Thoracic aorta endothelial cell (primary cell): ENCODE data around the gene GOLGA8N. TPM values are rescaled to one million over a fixed set of nuclear protein-coding genes. Genes with fewer than 3 reads are reported as not detected.

Experiments
- small RNA-seq: library from RNA; depleted of rRNA; stranded (forward); fragments of <200 nt; gene quantifications from one replicate; pipeline ENCODE3, GENCODE V24; 2012
- total RNA-seq: library from RNA; depleted of rRNA; stranded (reverse); fragments of >200 nt; gene quantifications from 2 replicates; pipeline ENCODE4 v1.2.3, GENCODE V29; 2012

GOLGA8N gene
- total RNA-seq = 1.9 and 3.0 TPM in 2 replicates

GRCh38 chr15:32593151-32593550 is at the start of gene GOLGA8N:
Gene GOLGA8N (plus strand): TSS chr15:32593456.

GRCh38 chr15:32615051-32615870 is 22.0 kb downstream of the GOLGA8N start, which contains the start of gene ARHGAP11A:
Gene ARHGAP11A (plus strand): TSS chr15:32615504. CDS start chr15:32616212, 708 bp downstream.

GRCh38 chr15:32641517-32642059 is 48.3 kb downstream of the GOLGA8N start, which contains the start of gene SCG5:
Gene SCG5 (plus strand): TSS chr15:32641710. CDS start chr15:32643593, 1,883 bp downstream.

Small RNA genes within 50 kb of the gene (small RNA-seq; reads per million reads assigned to genes)
- not detected for gene RN7SL286P

Other genes with a start within 250 kb of the GOLGA8N start
- gene GOLGA8K, start 190.2 kb upstream of the GOLGA8N start, total RNA-seq = 0.66 and 1.5 TPM in 2 replicates
- 0.13 and 0.29 TPM in 2 replicates for gene GOLGA8O, start 137.8 kb upstream of the GOLGA8N start, total RNA-seq
- 52.9 and 65.5 TPM in 2 replicates for gene ARHGAP11A, start 22.0 kb downstream of the GOLGA8N start, total RNA-seq
- gene SCG5, start 48.3 kb downstream of the GOLGA8N start, total RNA-seq = 0.29 and 0.66 TPM in 2 replicates
- 0.07 and 0.13 TPM in 2 replicates for gene GREM1, start 124.5 kb downstream of the GOLGA8N start, total RNA-seq